GM21515 (cell line): ENCODE measurements around the gene TRAPPC10.
A peak's percentile ranks its signal among the peaks of the same experiment; 100 is the strongest.
"Not testable (repeated sequence)": the region's sequence is repeated elsewhere in the genome, so short reads cannot be mapped to it uniquely, and the experiment has no call there.

Experiments used
- ATAC-seq: cut with Tn5 transposase; IDR thresholded peaks from one replicate; pipeline ENCODE4 v1.9.1; 2021; ENCODE audit not compliant: unreplicated experiment

Gene TRAPPC10

GRCh38 chr21:44084496-44085241 lies 72.6 kb downstream of the TRAPPC10 start:
- no peak for ATAC-seq

GRCh38 chr21:44085491-44086321 lies 73.6 kb downstream of the TRAPPC10 start:
- ATAC-seq: no peak

GRCh38 chr21:44086636-44087425 lies 74.7 kb downstream of the TRAPPC10 start:
- ATAC-seq: no peak

- ATAC-seq: no peak
Measured at GRCh38 chr21:44087426-44088400, 75.6 kb downstream of the TRAPPC10 start.

- no peak for ATAC-seq
Measured at GRCh38 chr21:44088401-44088780, 76.3 kb downstream of the TRAPPC10 start.

GRCh38 chr21:44089001-44089911 lies 77.1 kb downstream of the TRAPPC10 start:
- no peak for ATAC-seq

GRCh38 chr21:44090325-44090724 lies 78.2 kb downstream of the TRAPPC10 start:
- no peak for ATAC-seq

- no peak for ATAC-seq
Measured at GRCh38 chr21:44092211-44092610, 80.1 kb downstream of the TRAPPC10 start.

GRCh38 chr21:44093761-44094160 lies 81.7 kb downstream of the TRAPPC10 start:
- ATAC-seq: no peak

- no peak for ATAC-seq
Measured at GRCh38 chr21:44094832-44095231, 82.7 kb downstream of the TRAPPC10 start.

- ATAC-seq: not testable (repeated sequence)
Measured at GRCh38 chr21:44098507-44098906, 86.4 kb downstream of the TRAPPC10 start.

- ATAC-seq: not testable (repeated sequence)
Measured at GRCh38 chr21:44098964-44099363, 86.9 kb downstream of the TRAPPC10 start.

- peak; percentile 84 for ATAC-seq
Measured at GRCh38 chr21:44107026-44107501, 95.0 kb downstream of the TRAPPC10 start, which contains the start of gene PWP2. Gene PWP2, plus strand, starts transcription at chr21:44107399. Its CDS starts 18 bp downstream, at chr21:44107417.

- peak; percentile 11 for ATAC-seq
Measured at GRCh38 chr21:44107589-44107988, 95.5 kb downstream of the TRAPPC10 start.

GRCh38 chr21:44113702-44114371 lies 101.7 kb downstream of the TRAPPC10 start:
- ATAC-seq: not testable (repeated sequence)

- not testable (repeated sequence) for ATAC-seq
Measured at GRCh38 chr21:44122131-44122530, 110.0 kb downstream of the TRAPPC10 start.

GRCh38 chr21:44127827-44128226 lies 115.7 kb downstream of the TRAPPC10 start:
- not testable (repeated sequence) for ATAC-seq

GRCh38 chr21:44133715-44134057 lies 121.6 kb downstream of the TRAPPC10 start:
- ATAC-seq: not testable (repeated sequence)
